PC-9 (cell line): Measurements from ENCODE around the gene APOL6. TPM values are rescaled to one million over a fixed set of nuclear protein-coding genes. Genes with fewer than 3 reads are reported as not detected.

Experiments used
- BruUV-seq: library from RNA; stranded (reverse); fragments of 400-500 nt; replicated peaks from 2 replicates; lab custom pipeline; 2021; lab: Mats Ljungman, UMichigan
- CTCF ChIA-PET: fragments of 300-600 bp; sonication (Branson Sonifier 250); formaldehyde crosslinking; loops from one replicate; lab custom pipeline; 2022; ENCODE audit warnings: antibody characterized with exemption; lab: Charles Lee
- POLR2A ChIA-PET: fragments of 300-600 bp; sonication (Branson Sonifier 250); formaldehyde crosslinking; loops from one replicate; lab custom pipeline; 2022; ENCODE audit warnings: antibody characterized with exemption; ENCODE audit not compliant: unreplicated experiment; lab: Charles Lee
- DNase-seq, 2 experiments: peaks; one replicate each; pipeline versions ENCODE4 v3.0.0 to v3.0.0-alpha.2; 2015 to 2022; ENCODE audit warnings: mixed read lengths in 1 of 2
- H2AFZ ChIP-seq: fragments of 200-600 bp; sonication (generic); 2 replicates; pipeline ENCODE4 v1.8.1; 2017; ENCODE audit warnings: antibody characterized with exemption
- H3F3A ChIP-seq: fragments of 200-600 bp; sonication (generic); 2 replicates; pipeline ENCODE4 v1.8.1; 2017; ENCODE audit warnings: antibody characterized with exemption, mild to moderate bottlenecking, low read depth; ENCODE audit not compliant: insufficient read depth
- H3K27ac ChIP-seq: fragments of 200-600 bp; sonication (generic); 2 replicates; pipeline ENCODE4 v1.6.1; 2016; ENCODE audit warnings: mixed run types
- H3K27me3 ChIP-seq: fragments of 200-600 bp; sonication (generic); 2 replicates; pipeline ENCODE4 v1.6.1; 2016; ENCODE audit warnings: low read depth, mixed run types; ENCODE audit not compliant: insufficient read depth
- H3K36me3 ChIP-seq: fragments of 200-600 bp; sonication (generic); 2 replicates; pipeline ENCODE4 v1.6.1; 2016; ENCODE audit warnings: low read depth, mixed run types
- H3K4me1 ChIP-seq: fragments of 200-600 bp; sonication (generic); replicated peaks from 2 replicates; pipeline ENCODE4 v1.6.1; 2016; ENCODE audit warnings: mixed run types; ENCODE audit not compliant: insufficient read depth
- H3K4me2 ChIP-seq: fragments of 200-600 bp; sonication (generic); 2 replicates; pipeline ENCODE4 v1.6.1; 2017; ENCODE audit warnings: mixed run types
- H3K4me3 ChIP-seq: fragments of 200-600 bp; sonication (generic); 2 replicates; pipeline ENCODE4 v1.6.1; 2016; ENCODE audit warnings: mixed run types
- H3K79me2 ChIP-seq: fragments of 200-600 bp; sonication (generic); 2 replicates; pipeline ENCODE4 v1.6.1; 2017; ENCODE audit warnings: low read depth, mixed run types
- H3K9me2 ChIP-seq: fragments of 200-600 bp; sonication (generic); 2 replicates; pipeline ENCODE4 v1.8.1; 2017; ENCODE audit warnings: mild to moderate bottlenecking; ENCODE audit not compliant: insufficient read depth
- H3K9me3 ChIP-seq: fragments of 200-600 bp; sonication (generic); 2 replicates; pipeline ENCODE4 v1.8.1; 2016; ENCODE audit warnings: low read depth; ENCODE audit not compliant: insufficient read depth
- H4K20me1 ChIP-seq: fragments of 200-600 bp; sonication (generic); 2 replicates; pipeline ENCODE4 v1.8.1; 2017; ENCODE audit not compliant: insufficient read depth
- CTCF ChIP-seq: fragments of 200-600 bp; sonication (generic); conservative IDR thresholded peaks from 2 replicates; pipeline ENCODE4 v1.6.1; 2017; ENCODE audit warnings: mixed run types, antibody characterized with exemption, mild to moderate bottlenecking, moderate library complexity
- EZH2 ChIP-seq: fragments of 200-600 bp; sonication (generic); IDR thresholded peaks from 2 replicates; pipeline ENCODE4 v1.8.0; 2017; ENCODE audit warnings: antibody characterized with exemption, low read depth
- intact Hi-C: fragments of 100-400 bp; cut with micrococcal nuclease; formaldehyde crosslinking; loops from one replicate; pipeline ENCODE4 v1.10.0; 2022; ENCODE audit not compliant: unreplicated experiment
- total RNA-seq: library from RNA; stranded (reverse); gene quantifications from 2 replicates; pipeline ENCODE4 v1.2.3, GENCODE V29; 2021

The APOL6 gene
- total RNA-seq, 1 experiment from 2014 or later: 18.6 TPM

GRCh38 chr22:35611891-35612576, 36.2 kb upstream of the APOL6 start:
- Histone ChIP-seq H4K20me1 (no peaks in the 10 kb centered on the region), H3K27me3 (no peaks in the 10 kb centered on the region), H3K4me3 (no peak overlapping the region), H3K79me2 (no peaks in the 10 kb centered on the region), H3K9me2 (no peaks in the 10 kb centered on the region), H3K4me2 (peak overlapping the region; percentile 41), H3K36me3 (no peaks in the 10 kb centered on the region), H2AFZ (no peak overlapping the region), H3F3A (peaks cover 31% of the 10 kb centered on the region), H3K9me3 (no peaks in the 10 kb centered on the region), H3K4me1 (peaks cover 38% of the 10 kb centered on the region), H3K27ac (peak overlapping the region; percentile 79)
- BruUV-seq: no TSS peak
- no peak for TF ChIP-seq CTCF
- no peak for TF ChIP-seq EZH2
- peak in 1 of 2 experiments; percentile 92 for DNase-seq
- POLR2A ChIA-PET: interaction anchor here (0.7 kb wide), 1 partner anchor 35 kb away, joined by 5 read pairs; no protein-coding TSS in a partner anchor
- CTCF ChIA-PET: interaction anchor here (0.6 kb wide), 1 partner anchor 30 kb away, joined by 3 read pairs; no protein-coding TSS in a partner anchor
- intact Hi-C loops: no loop called here

- Histone ChIP-seq H4K20me1 (no peaks in the 10 kb centered on the region), H3F3A (peaks cover 27% of the 10 kb centered on the region), H3K27me3 (no peaks in the 10 kb centered on the region), H2AFZ (no peak overlapping the region), H3K4me1 (peaks cover 29% of the 10 kb centered on the region), H3K4me3 (no peak overlapping the region), H3K9me3 (no peaks in the 10 kb centered on the region), H3K4me2 (no peak overlapping the region), H3K9me2 (no peaks in the 10 kb centered on the region), H3K36me3 (no peaks in the 10 kb centered on the region), H3K79me2 (no peaks in the 10 kb centered on the region), H3K27ac (peak overlapping the region; percentile 79)
- no peak for TF ChIP-seq CTCF
- no peak for TF ChIP-seq EZH2
- POLR2A ChIA-PET: interaction anchor here (0.6 kb wide), 1 partner anchor 17 kb away, joined by 7 read pairs; no protein-coding TSS in a partner anchor
- BruUV-seq: no TSS peak
- intact Hi-C loops: no loop called here
- CTCF ChIA-PET: no interaction called here
- no peak for DNase-seq
Measured at GRCh38 chr22:35612903-35613302, 35.3 kb upstream of the APOL6 start.

GRCh38 chr22:35614404-35614803, 33.8 kb upstream of the APOL6 start:
- H3K79me2 ChIP-seq: no peaks in the 10 kb centered on the region
- TF ChIP-seq CTCF: no peak
- TF ChIP-seq EZH2: no peak
- no peak overlapping the region for H3K27ac ChIP-seq
- no peaks in the 10 kb centered on the region for H4K20me1 ChIP-seq
- no TSS peak for BruUV-seq
- intact Hi-C loops: no loop called here
- POLR2A ChIA-PET: no interaction called here
- CTCF ChIA-PET: no interaction called here
- H3K4me1 ChIP-seq: peaks cover 25% of the 10 kb centered on the region
- no peak overlapping the region for H2AFZ ChIP-seq
- H3K36me3 ChIP-seq: no peaks in the 10 kb centered on the region
- H3K4me3 ChIP-seq: no peak overlapping the region
- no peaks in the 10 kb centered on the region for H3K27me3 ChIP-seq
- no peak for DNase-seq
- peaks cover 25% of the 10 kb centered on the region for H3F3A ChIP-seq
- no peaks in the 10 kb centered on the region for H3K9me3 ChIP-seq
- no peaks in the 10 kb centered on the region for H3K9me2 ChIP-seq
- H3K4me2 ChIP-seq: no peak overlapping the region
